GM12892 (cell line): ENCODE results near the gene SYT8.

Source experiments
- POLR2A ChIP-seq: IDR thresholded peaks from 2 replicates; pipeline ENCODE4 v1.6.1; 2011; ENCODE audit warnings: low read depth, low read length, control low read depth
- POLR2AphosphoS5 ChIP-seq: IDR thresholded peaks from 2 replicates; pipeline ENCODE4 v1.6.1; 2011; ENCODE audit warnings: low read depth, low read length, control low read depth

- TF ChIP-seq POLR2AphosphoS5 (peak; percentile 60), POLR2A (peak; percentile 53)
These were observed 19.6 kb downstream of the SYT8 start for GRCh38 chr11:1854132-1854948.
